Stimulated activated CD4-positive, alpha-beta T cell treated with anti-CD3 and anti-CD28 coated beads, Interleukin-12 subunit alpha, Interleukin-12 subunit beta, amount 100 ng/mL, for 4 hours (primary cell): ENCODE results near the gene KATNAL2.

ENCODE experiments used
- DNase-seq: peaks from one replicate; pipeline ENCODE4 v3.0.0-alpha.2; 2020

KATNAL2 gene

GRCh38 chr18:46917108-46917802 lies at the start of gene KATNAL2, which contains the start of gene PIAS2:
KATNAL2 (plus strand) TSS chr18:46917602; CDS start chr18:46946873, 29,271 bp downstream.
PIAS2 (minus strand) TSS chr18:46917507; CDS start chr18:46917345, 162 bp downstream.
- peak; percentile 77 for DNase-seq

GRCh38 chr18:46868169-46868921 lies 49.1 kb upstream of the KATNAL2 start:
- no peak for DNase-seq

GRCh38 chr18:46877329-46877987 lies 39.9 kb upstream of the KATNAL2 start:
- DNase-seq, result no peak

GRCh38 chr18:46883180-46883579 lies 34.2 kb upstream of the KATNAL2 start:
- no peak for DNase-seq

- DNase-seq, result no peak
Measured at GRCh38 chr18:46886893-46887292, 30.5 kb upstream of the KATNAL2 start.

- DNase-seq, result no peak
Measured at GRCh38 chr18:46888965-46889364, 28.4 kb upstream of the KATNAL2 start.

GRCh38 chr18:46891742-46892214 lies 25.6 kb upstream of the KATNAL2 start:
- no peak for DNase-seq

- no peak for DNase-seq
Measured at GRCh38 chr18:46892842-46893241, 24.6 kb upstream of the KATNAL2 start.

GRCh38 chr18:46893360-46893759 lies 24.0 kb upstream of the KATNAL2 start:
- DNase-seq, result no peak

GRCh38 chr18:46894124-46894523 lies 23.3 kb upstream of the KATNAL2 start:
- no peak for DNase-seq

- no peak for DNase-seq
Measured at GRCh38 chr18:46899274-46899948, 18.0 kb upstream of the KATNAL2 start.

GRCh38 chr18:46903406-46903805 lies 14.0 kb upstream of the KATNAL2 start:
- no peak for DNase-seq

GRCh38 chr18:46909497-46909896 lies 7.9 kb upstream of the KATNAL2 start:
- DNase-seq, result no peak

- no peak for DNase-seq
Measured at GRCh38 chr18:46910856-46911255, 6.5 kb upstream of the KATNAL2 start.

- no peak for DNase-seq
Measured at GRCh38 chr18:46915800-46916550, 1.4 kb upstream of the KATNAL2 start.

GRCh38 chr18:46916551-46917107 lies 773 bp upstream of the KATNAL2 start:
- DNase-seq, result no peak

- peak; percentile 14 for DNase-seq
Measured at GRCh38 chr18:46917803-46918600, 600 bp downstream of the KATNAL2 start.

- no peak for DNase-seq
Measured at GRCh38 chr18:46920067-46920466, 2.7 kb downstream of the KATNAL2 start.

- DNase-seq, result no peak
Measured at GRCh38 chr18:46920653-46921052, 3.3 kb downstream of the KATNAL2 start.

GRCh38 chr18:46939337-46939963 lies 22.0 kb downstream of the KATNAL2 start:
- DNase-seq, result no peak
